GM12878 (cell line): ENCODE measurements around the gene SRSF10.

Experiments used
- CHD2 ChIP-seq: IDR thresholded peaks from 2 replicates; pipeline ENCODE4 v1.6.1; 2011; ENCODE audit warnings: low read depth, low read length, improper control_type of control experiment, borderline replicate concordance
- CTCF ChIP-seq, 3 experiments: IDR thresholded peaks in 2 of 3; conservative IDR thresholded peaks in 1 of 3; 2 replicates each; pipeline ENCODE4 v1.5.1; 2011; ENCODE audit warnings: low read depth in 3 of 3, low read length in 3 of 3, mild to moderate bottlenecking in 3 of 3, control low read depth in 2 of 3, moderate library complexity in 2 of 3, inconsistent platforms in 1 of 3, mixed read lengths in 1 of 3; ENCODE audit not compliant: control insufficient read depth in 2 of 3, insufficient read depth in 1 of 3; ENCODE audit errors: extremely low read depth in 1 of 3
- EP300 ChIP-seq, 2 experiments: fragments of 150-350 bp in 1 of 2; IDR thresholded peaks; 2 replicates each; pipeline ENCODE4 v1.6.1; 2011 to 2012; ENCODE audit warnings: low read depth in 2 of 2, low read length in 2 of 2, borderline replicate concordance in 1 of 2, improper control_type of control experiment in 1 of 2, inconsistent platforms in 1 of 2; ENCODE audit not compliant: control insufficient read depth in 1 of 2
- HCFC1 ChIP-seq: fragments of 150-350 bp; IDR thresholded peaks from 2 replicates; pipeline ENCODE4 v1.6.1; 2014; ENCODE audit warnings: low read length
- KLF5 ChIP-seq: fragments of 450-650 bp; IDR thresholded peaks from 2 replicates; pipeline ENCODE4 v1.6.1; 2014; ENCODE audit warnings: mild to moderate bottlenecking; ENCODE audit not compliant: partially characterized antibody
- MEF2B ChIP-seq: fragments of 450-650 bp; IDR thresholded peaks from 2 replicates; pipeline ENCODE4 v1.6.1; 2018; ENCODE audit warnings: mild to moderate bottlenecking, moderate library complexity; ENCODE audit not compliant: partially characterized antibody, poor library complexity, severe bottlenecking
- NBN ChIP-seq: fragments of 450-650 bp; IDR thresholded peaks from 2 replicates; pipeline ENCODE4 v1.6.1; 2016
- POLR2A ChIP-seq: IDR thresholded peaks from 2 replicates; pipeline ENCODE4 v1.6.1; 2011; ENCODE audit warnings: low read depth, mild to moderate bottlenecking, low read length
- PRDM15 ChIP-seq: fragments of 450-650 bp; formaldehyde crosslinking; IDR thresholded peaks from 2 replicates; pipeline ENCODE4 v1.4.0; 2020; ENCODE audit warnings: mild to moderate bottlenecking, moderate library complexity
- SMC3 ChIP-seq: IDR thresholded peaks from 2 replicates; pipeline ENCODE4 v1.6.1; 2011; ENCODE audit warnings: low read length, improper control_type of control experiment, borderline replicate concordance
- TARDBP ChIP-seq: IDR thresholded peaks from 2 replicates; pipeline ENCODE4 v1.6.1; 2016; ENCODE audit warnings: borderline replicate concordance
- YBX1 ChIP-seq: fragments of 450-650 bp; IDR thresholded peaks from 2 replicates; pipeline ENCODE4 v1.6.1; 2016; ENCODE audit warnings: antibody characterized with exemption
- ZNF24 ChIP-seq: fragments of 450-650 bp; IDR thresholded peaks from 2 replicates; pipeline ENCODE4 v1.6.1; 2017; ENCODE audit warnings: antibody characterized with exemption, mild to moderate bottlenecking
- TF ChIP-seq, protein P1 (sequence below): IDR thresholded peaks from 2 replicates; pipeline ENCODE4 v1.6.1; 2012; ENCODE audit warnings: mild to moderate bottlenecking, low read depth, low read length

DNA sequence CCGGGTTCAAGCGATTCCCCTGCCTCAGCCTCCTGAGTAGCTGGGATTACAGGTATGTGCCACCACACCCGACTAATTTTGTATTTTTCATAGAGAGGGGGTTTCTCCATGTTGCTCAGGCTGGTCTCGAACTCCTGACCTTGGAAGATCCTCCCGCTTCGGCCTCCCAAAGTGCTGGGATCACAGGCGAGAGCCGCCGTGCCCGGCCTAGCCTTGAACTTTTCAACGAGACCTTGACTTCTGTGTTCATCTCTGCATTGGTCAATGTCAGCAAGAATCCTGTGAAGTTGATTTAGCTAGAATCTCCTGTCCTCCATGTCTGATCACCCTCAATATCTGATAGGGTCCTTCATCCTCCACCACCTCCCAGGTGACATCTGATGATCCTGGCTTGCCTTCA is 55.5 kb downstream of the SRSF10 start:
- TF ChIP-seq EP300 (IDR thresholded peaks at IDR 0.05; ENCODE audit: borderline replicate concordance in 1 of 2, control insufficient read depth in 1 of 2, low read depth in 2 of 2, low read length in 2 of 2) (no peak), CTCF (IDR thresholded peaks at IDR 0.05 in 2 of 3, conservative IDR thresholded peaks at IDR 0.05 in 1 of 3; ENCODE audit: control insufficient read depth in 2 of 3, extremely low read depth in 1 of 3, insufficient read depth in 1 of 3, low read depth in 3 of 3, low read length in 3 of 3) (no peak), POLR2A (no peak), SMC3 (no peak), KLF5 (no peak), MEF2B (no peak), HCFC1 (no peak), PRDM15 (CRISPR knock-in tag) (no peak), ZNF24 (no peak), CHD2 (no peak), NBN (no peak), YBX1 (no peak), TARDBP (no peak)
- TF ChIP-seq, protein P1, sequence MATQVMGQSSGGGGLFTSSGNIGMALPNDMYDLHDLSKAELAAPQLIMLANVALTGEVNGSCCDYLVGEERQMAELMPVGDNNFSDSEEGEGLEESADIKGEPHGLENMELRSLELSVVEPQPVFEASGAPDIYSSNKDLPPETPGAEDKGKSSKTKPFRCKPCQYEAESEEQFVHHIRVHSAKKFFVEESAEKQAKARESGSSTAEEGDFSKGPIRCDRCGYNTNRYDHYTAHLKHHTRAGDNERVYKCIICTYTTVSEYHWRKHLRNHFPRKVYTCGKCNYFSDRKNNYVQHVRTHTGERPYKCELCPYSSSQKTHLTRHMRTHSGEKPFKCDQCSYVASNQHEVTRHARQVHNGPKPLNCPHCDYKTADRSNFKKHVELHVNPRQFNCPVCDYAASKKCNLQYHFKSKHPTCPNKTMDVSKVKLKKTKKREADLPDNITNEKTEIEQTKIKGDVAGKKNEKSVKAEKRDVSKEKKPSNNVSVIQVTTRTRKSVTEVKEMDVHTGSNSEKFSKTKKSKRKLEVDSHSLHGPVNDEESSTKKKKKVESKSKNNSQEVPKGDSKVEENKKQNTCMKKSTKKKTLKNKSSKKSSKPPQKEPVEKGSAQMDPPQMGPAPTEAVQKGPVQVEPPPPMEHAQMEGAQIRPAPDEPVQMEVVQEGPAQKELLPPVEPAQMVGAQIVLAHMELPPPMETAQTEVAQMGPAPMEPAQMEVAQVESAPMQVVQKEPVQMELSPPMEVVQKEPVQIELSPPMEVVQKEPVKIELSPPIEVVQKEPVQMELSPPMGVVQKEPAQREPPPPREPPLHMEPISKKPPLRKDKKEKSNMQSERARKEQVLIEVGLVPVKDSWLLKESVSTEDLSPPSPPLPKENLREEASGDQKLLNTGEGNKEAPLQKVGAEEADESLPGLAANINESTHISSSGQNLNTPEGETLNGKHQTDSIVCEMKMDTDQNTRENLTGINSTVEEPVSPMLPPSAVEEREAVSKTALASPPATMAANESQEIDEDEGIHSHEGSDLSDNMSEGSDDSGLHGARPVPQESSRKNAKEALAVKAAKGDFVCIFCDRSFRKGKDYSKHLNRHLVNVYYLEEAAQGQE, result no peak
